ENCODE measurements around the gene GOLGA6L2. TPM values are rescaled to one million over a fixed set of nuclear protein-coding genes. Genes with fewer than 3 reads are reported as not detected.
"Not testable (repeated sequence)": the region's sequence is repeated elsewhere in the genome, so short reads cannot be mapped to it uniquely, and the experiment has no call there.

Gene GOLGA6L2
- polyA plus RNA-seq, 1 of the 3 experiments (the other 2 are of a cell fraction), result not detected

GRCh38 chr15:23420806-23421575 lies 26.1 kb downstream of the GOLGA6L2 start:
- Histone ChIP-seq H3K4me1 (ENCODE audit: control insufficient read depth in 1 of 2, insufficient read depth in 2 of 2, low read depth in 1 of 2, low read length in 1 of 2) (no peaks in the 10 kb centered on the region; a peak in 1 of 4 replicates), H3K9me3 (no peaks in the 10 kb centered on the region), H3K4me3 (ENCODE audit: low read depth in 2 of 2, low read length in 1 of 2) (no peak overlapping the region), H3K4me2 (no peak overlapping the region), H3K79me2 (ENCODE audit: insufficient read depth) (no peaks in the 10 kb centered on the region), H2AFZ (ENCODE audit: low read depth) (no peak overlapping the region), H3K36me3 (replicated peaks in 1 of 2; ENCODE audit: control insufficient read depth in 1 of 2, insufficient read depth in 2 of 2, low read length in 1 of 2) (no peaks in the 10 kb centered on the region), H3K27ac (ENCODE audit: low read depth in 2 of 2, low read length in 1 of 2) (no peak overlapping the region), H3K27me3 (ENCODE audit: insufficient read depth) (peaks cover 23% of the 10 kb centered on the region; the same call in 1 of the 2 replicates), H3K9ac (no peak overlapping the region), H4K20me1 (ENCODE audit: insufficient read depth) (no peaks in the 10 kb centered on the region), H3K9me2 (no peaks in the 10 kb centered on the region), H3F3A (replicated peaks; ENCODE audit: insufficient read depth) (no peaks in the 10 kb centered on the region)
- ChIA-PET POLR2A (no interaction called here), CTCF (no interaction called here)
- 52% methylated on average over 16 of the region's 16 CpGs for WGBS (ENCODE audit: low lambda C conversion rate)
- DNase-seq, result no peak
- TF ChIP-seq FOXM1 (IDR thresholded peaks at IDR 0.05; ENCODE audit: low read depth), result no peak
- TF ChIP-seq MAX (IDR thresholded peaks at IDR 0.05; ENCODE audit: low read depth), result no peak

- H3K79me2 ChIP-seq (ENCODE audit: insufficient read depth), result no peaks in the 10 kb centered on the region
- no peak overlapping the region for H3K27ac ChIP-seq (ENCODE audit: low read depth in 2 of 2, low read length in 1 of 2)
- no peaks in the 10 kb centered on the region for H4K20me1 ChIP-seq (ENCODE audit: insufficient read depth)
- no peak overlapping the region for H3K4me2 ChIP-seq
- ChIA-PET POLR2A (no interaction called here), CTCF (no interaction called here)
- H3K27me3 ChIP-seq (ENCODE audit: insufficient read depth), result peaks cover 27% of the 10 kb centered on the region; the same call in 1 of the 2 replicates
- WGBS (ENCODE audit: low lambda C conversion rate), result 26% methylated on average over 19 of the region's 43 CpGs
- TF ChIP-seq USF2 (IDR thresholded peaks at IDR 0.05; ENCODE audit: borderline replicate concordance, low read depth, low read length) (no peak), EZH2phosphoT487 (IDR thresholded peaks at IDR 0.05; ENCODE audit: borderline replicate concordance, low read depth) (no peak), FOXJ3 (CRISPR knock-in tag; IDR thresholded peaks at IDR 0.05) (no peak), JUND (IDR thresholded peaks at IDR 0.05) (no peak), RAD21 (IDR thresholded peaks at IDR 0.05; ENCODE audit: low read length) (no peak), IRF3 (IDR thresholded peaks at IDR 0.05; ENCODE audit: low read depth, low read length) (no peak), YY1 (IDR thresholded peaks at IDR 0.05; ENCODE audit: low read depth) (no peak), FOSL2 (IDR thresholded peaks at IDR 0.05; ENCODE audit: borderline replicate concordance, low read depth) (no peak), EP300 (IDR thresholded peaks at IDR 0.05; ENCODE audit: borderline replicate concordance in 1 of 2, low read depth in 1 of 2, low read length in 1 of 2) (no peak), PBX3 (IDR thresholded peaks at IDR 0.05) (no peak), NFIC (IDR thresholded peaks at IDR 0.05; ENCODE audit: borderline replicate concordance) (no peak), TAF1 (IDR thresholded peaks at IDR 0.05; ENCODE audit: borderline replicate concordance, low read depth, low read length) (no peak), RCOR1 (IDR thresholded peaks at IDR 0.05; ENCODE audit: low read length) (no peak), MEF2A (IDR thresholded peaks at IDR 0.05; ENCODE audit: borderline replicate concordance, low read depth) (no peak), MXI1 (IDR thresholded peaks at IDR 0.05; ENCODE audit: low read depth, low read length) (no peak), MAX (IDR thresholded peaks at IDR 0.05; ENCODE audit: low read depth) (no peak)
- H3F3A ChIP-seq (replicated peaks; ENCODE audit: insufficient read depth), result no peaks in the 10 kb centered on the region
- no peaks in the 10 kb centered on the region for H3K9me3 ChIP-seq
- DNase-seq, result peak; percentile 53
- no peaks in the 10 kb centered on the region for H3K9me2 ChIP-seq
- no peak overlapping the region for H2AFZ ChIP-seq (ENCODE audit: low read depth)
- H3K9ac ChIP-seq, result no peak overlapping the region
- H3K36me3 ChIP-seq (replicated peaks in 1 of 2; ENCODE audit: control insufficient read depth in 1 of 2, insufficient read depth in 2 of 2, low read length in 1 of 2), result no peaks in the 10 kb centered on the region
- H3K4me3 ChIP-seq (ENCODE audit: low read depth in 2 of 2, low read length in 1 of 2), result no peak overlapping the region
- no peaks in the 10 kb centered on the region for H3K4me1 ChIP-seq (ENCODE audit: control insufficient read depth in 1 of 2, insufficient read depth in 2 of 2, low read depth in 1 of 2, low read length in 1 of 2)
Observed at GRCh38 chr15:23416349-23417276, 30.4 kb downstream of the GOLGA6L2 start.

- H3K79me2 ChIP-seq (ENCODE audit: insufficient read depth); H3K9me3 ChIP-seq; H3K4me2 ChIP-seq; DNase-seq; H3K9ac ChIP-seq; H3K4me1 ChIP-seq (ENCODE audit: control insufficient read depth in 1 of 2, insufficient read depth in 2 of 2, low read depth in 1 of 2, low read length in 1 of 2); H3K27ac ChIP-seq (ENCODE audit: low read depth in 2 of 2, low read length in 1 of 2); H3K9me2 ChIP-seq; H3K4me3 ChIP-seq (ENCODE audit: low read depth in 2 of 2, low read length in 1 of 2); H4K20me1 ChIP-seq (ENCODE audit: insufficient read depth); POLR2A ChIA-PET; H2AFZ ChIP-seq (ENCODE audit: low read depth); H3F3A ChIP-seq (replicated peaks; ENCODE audit: insufficient read depth); H3K36me3 ChIP-seq (replicated peaks in 1 of 2; ENCODE audit: control insufficient read depth in 1 of 2, insufficient read depth in 2 of 2, low read length in 1 of 2); CTCF ChIA-PET: not testable (repeated sequence)
- peaks cover 27% of the 10 kb centered on the region; the same call in 1 of the 2 replicates for H3K27me3 ChIP-seq (ENCODE audit: insufficient read depth)
- 49% methylated on average over 8 of the region's 8 CpGs for WGBS (ENCODE audit: low lambda C conversion rate)
Observed at GRCh38 chr15:23415866-23416265, 31.2 kb downstream of the GOLGA6L2 start.
